GM12878 (cell line): ENCODE results near the gene CDH18. TPM values are rescaled to one million over a fixed set of nuclear protein-coding genes. Genes with fewer than 3 reads are reported as not detected.

Experiments used
- ATAC-seq: fragments of 200-7000 bp; cut with Tn5 transposase; 3 replicates; pipeline ENCODE4 v1.9.1; 2020; ENCODE audit warnings: mild to moderate bottlenecking, moderate library complexity
- BruUV-seq: library from RNA; stranded (reverse); fragments of 400-500 nt; replicated peaks from 2 replicates; lab custom pipeline; 2021; lab: Mats Ljungman, UMichigan
- CTCF ChIA-PET: fragments of 300-600 bp; sonication (Branson Sonifier 250); formaldehyde crosslinking; extraction: SDS; loops from one replicate; lab custom pipeline; 2021; ENCODE audit warnings: inconsistent platforms; lab: Yijun Ruan, JAX
- POLR2A ChIA-PET: fragments of 350-600 bp; formaldehyde crosslinking; extraction: SDS; loops from one replicate; lab custom pipeline; 2021; ENCODE audit warnings: inconsistent platforms; lab: Charles Lee
- RAD21 ChIA-PET: fragments of 300-600 bp; sonication (Branson Sonifier 250); formaldehyde crosslinking; loops from one replicate; lab custom pipeline; 2023; ENCODE audit warnings: antibody characterized with exemption; ENCODE audit not compliant: unreplicated experiment; lab: Charles Lee
- SMC1A ChIA-PET: fragments of 300-600 bp; sonication (Branson Sonifier 250); formaldehyde crosslinking; loops from one replicate; lab custom pipeline; 2023; ENCODE audit not compliant: unreplicated experiment, uncharacterized antibody; lab: Charles Lee
- DNase-seq: peaks from one replicate; pipeline ENCODE4 v3.0.0-alpha.2; 2011; ENCODE audit warnings: low read depth, low spot score
- FAIRE-seq: peaks from 3 replicates; lab custom pipeline; 2011; peaks lifted over from hg19 to GRCh38; lab: Jason Lieb, UNC
- H2AFZ ChIP-seq: 2 replicates; pipeline ENCODE4 v1.6.0; 2011; ENCODE audit warnings: low read depth, low read length, control low read depth; ENCODE audit not compliant: control insufficient read depth
- H3K27ac ChIP-seq: 2 replicates; pipeline ENCODE4 v1.5.1; 2011; ENCODE audit warnings: control low read depth; ENCODE audit not compliant: control insufficient read depth, insufficient read depth
- H3K27me3 ChIP-seq, 2 experiments: replicated peaks in 1 of 2; 2 replicates each; pipeline versions ENCODE4 v1.6.0 to v1.6.1; 2011; ENCODE audit warnings: low read length in 1 of 2; ENCODE audit not compliant: control insufficient read depth in 2 of 2, insufficient read depth in 2 of 2
- H3K36me3 ChIP-seq, 2 experiments: 2 replicates each; pipeline ENCODE4 v1.5.1; 2011; ENCODE audit warnings: low read length in 1 of 2; ENCODE audit not compliant: control insufficient read depth in 2 of 2, insufficient read depth in 2 of 2
- H3K4me1 ChIP-seq: 2 replicates; pipeline ENCODE4 v1.6.1; 2011; ENCODE audit warnings: mild to moderate bottlenecking, low read length, moderate library complexity, mixed read lengths; ENCODE audit not compliant: control insufficient read depth, insufficient read depth
- H3K4me2 ChIP-seq: 2 replicates; pipeline ENCODE4 v1.6.0; 2011; ENCODE audit warnings: control low read depth; ENCODE audit not compliant: control insufficient read depth, insufficient read depth
- H3K4me3 ChIP-seq: fragments of 200-600 bp; sonication (generic); 2 replicates; pipeline ENCODE4 v1.5.1; 2016
- H3K79me2 ChIP-seq: 2 replicates; pipeline ENCODE4 v1.6.0; 2011; ENCODE audit warnings: low read length; ENCODE audit not compliant: control insufficient read depth, insufficient read depth
- H3K9ac ChIP-seq: 2 replicates; pipeline ENCODE4 v1.8.0; 2011; ENCODE audit warnings: low read length, control low read depth, mixed read lengths; ENCODE audit not compliant: control insufficient read depth, insufficient read depth
- H3K9me3 ChIP-seq: replicated peaks from 3 replicates; pipeline ENCODE4 v1.5.1; 2011; ENCODE audit warnings: mild to moderate bottlenecking, low read length; ENCODE audit not compliant: control insufficient read depth, insufficient read depth
- H4K20me1 ChIP-seq: 2 replicates; pipeline ENCODE4 v1.6.0; 2011; ENCODE audit not compliant: control insufficient read depth, insufficient read depth
- CREB1 ChIP-seq: IDR thresholded peaks from 2 replicates; pipeline ENCODE4 v1.6.1; 2012; ENCODE audit warnings: low read depth, mild to moderate bottlenecking, inconsistent platforms
- CREM ChIP-seq: IDR thresholded peaks from 2 replicates; pipeline ENCODE4 v1.6.1; 2014; ENCODE audit warnings: antibody characterized with exemption, low read depth
- EZH2 ChIP-seq: IDR thresholded peaks from 2 replicates; pipeline ENCODE4 v1.6.1; 2012; ENCODE audit warnings: low read depth, mild to moderate bottlenecking, control low read depth, inconsistent platforms, low read length, borderline replicate concordance; ENCODE audit not compliant: control insufficient read depth
- NFYB ChIP-seq: IDR thresholded peaks from 2 replicates; pipeline ENCODE4 v1.6.1; 2011; ENCODE audit warnings: low read depth, mild to moderate bottlenecking, low read length, improper control_type of control experiment, moderate library complexity; ENCODE audit not compliant: insufficient read depth
- RB1 ChIP-seq: fragments of 450-650 bp; formaldehyde crosslinking; IDR thresholded peaks from 2 replicates; pipeline ENCODE4 v1.6.1; 2017; ENCODE audit warnings: mild to moderate bottlenecking, borderline replicate concordance
- SIX5 ChIP-seq: IDR thresholded peaks from 2 replicates; pipeline ENCODE4 v1.6.1; 2011; ENCODE audit warnings: mild to moderate bottlenecking, low read depth, low read length, moderate library complexity; ENCODE audit not compliant: severe bottlenecking
- ZNF274 ChIP-seq: IDR thresholded peaks from one replicate; pipeline ENCODE4 v1.8.0; 2011; ENCODE audit not compliant: insufficient read length, insufficient read depth
- ZNF622 ChIP-seq: fragments of 450-650 bp; IDR thresholded peaks from 2 replicates; pipeline ENCODE4 v1.6.1; 2017; ENCODE audit warnings: mild to moderate bottlenecking, inconsistent platforms
- WGBS: methylation state at CpG from one replicate; pipeline ENCODE4 v1.1.6; 2016; ENCODE audit warnings: low lambda C conversion rate; ENCODE audit not compliant: insufficient replicate concordance, insufficient coverage; ENCODE audit errors: missing lambda C conversion rate; 5-methylcytosine and 5-hydroxymethylcytosine counted together
- in situ Hi-C: fragments of 300-500 bp; cut with MboI; formaldehyde crosslinking; loops from 9 replicates; pipeline ENCODE4 v1.14.3; 2018; ENCODE audit warnings: mixed read lengths
- intact Hi-C: fragments of 100-400 bp; cut with micrococcal nuclease; formaldehyde crosslinking; loops from one replicate; pipeline ENCODE4 v1.14.2; 2022; ENCODE audit not compliant: unreplicated experiment
- polyA plus RNA-seq, 11 experiments: library from polyadenylated mRNA; depleted of rRNA in 4 of 11; unstranded in 6 of 11; stranded (reverse) in 5 of 11; fragments of >200 nt; fragmentation: Nextera tagmentation in 4 of 11; fragmentation: Illumina TruSeq in 1 of 11; extraction: Ambion mirVana in 4 of 11; extraction: Trizol in 1 of 11; gene quantifications; 1 replicate in 1 of 11; 2 replicates in 10 of 11; pipeline versions ENCODE4 v1.2.1 to v1.2.3, GENCODE V29; 2011 to 2016; ENCODE audit warnings: inconsistent platforms in 2 of 11, missing spikeins in 2 of 11, low read depth in 1 of 11
- total RNA-seq, 4 experiments: library from RNA; depleted of rRNA in 3 of 4; stranded (reverse); fragments of >200 nt in 3 of 4; fragmentation: Illumina TruSeq in 1 of 4; extraction: Trizol in 1 of 4; gene quantifications; 2 replicates each; pipeline versions ENCODE4 v1.2.1 to v1.2.3, GENCODE V29; 2013 to 2021
- TF ChIP-seq, protein P1 (sequence below): fragments of 150-350 bp; IDR thresholded peaks from 2 replicates; pipeline ENCODE4 v1.6.1; 2014; ENCODE audit warnings: mild to moderate bottlenecking, low read depth, low read length
- TF ChIP-seq, protein P2 (sequence below): IDR thresholded peaks from 2 replicates; pipeline ENCODE4 v1.6.1; 2012; ENCODE audit warnings: low read length, inconsistent platforms

The CDH18 gene
- total and polyA plus RNA-seq, 10 of the 15 experiments (the other 5 are each of a cell fraction or from before 2014, with no cell fraction given): 0.41 TPM; not detected in 9

DNA sequence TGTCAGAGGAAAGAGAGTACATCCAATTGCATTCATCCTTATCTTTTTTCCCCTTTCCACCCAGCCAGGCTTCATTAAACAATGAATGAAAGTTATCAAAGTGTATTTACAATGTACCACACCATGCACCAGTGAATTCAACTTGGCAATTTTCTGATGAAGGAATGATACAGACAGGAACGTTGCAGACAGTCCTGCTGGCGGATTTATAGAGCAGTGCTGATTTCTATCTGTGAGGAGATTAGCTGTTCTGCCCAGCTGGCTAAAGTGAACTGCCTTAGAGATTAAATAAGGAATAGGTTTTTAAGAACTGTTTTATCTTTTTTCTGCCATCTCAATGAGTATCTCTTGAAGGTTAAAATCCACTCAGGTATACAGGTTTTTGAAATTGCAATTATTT is 403.9 kb downstream of the CDH18 start:
- H3K36me3 ChIP-seq: no peaks in the 10 kb centered on the region
- ATAC-seq: no peak
- POLR2A ChIA-PET: no interaction called here
- H3K9ac ChIP-seq: no peak overlapping the region
- no peaks in the 10 kb centered on the region for H3K9me3 ChIP-seq
- no peak overlapping the region for H2AFZ ChIP-seq
- no peaks in the 10 kb centered on the region for H3K4me1 ChIP-seq
- CTCF ChIA-PET: no interaction called here
- no TSS peak for BruUV-seq
- FAIRE-seq: no peak
- no peak overlapping the region for H3K4me2 ChIP-seq
- TF ChIP-seq, protein P1, sequence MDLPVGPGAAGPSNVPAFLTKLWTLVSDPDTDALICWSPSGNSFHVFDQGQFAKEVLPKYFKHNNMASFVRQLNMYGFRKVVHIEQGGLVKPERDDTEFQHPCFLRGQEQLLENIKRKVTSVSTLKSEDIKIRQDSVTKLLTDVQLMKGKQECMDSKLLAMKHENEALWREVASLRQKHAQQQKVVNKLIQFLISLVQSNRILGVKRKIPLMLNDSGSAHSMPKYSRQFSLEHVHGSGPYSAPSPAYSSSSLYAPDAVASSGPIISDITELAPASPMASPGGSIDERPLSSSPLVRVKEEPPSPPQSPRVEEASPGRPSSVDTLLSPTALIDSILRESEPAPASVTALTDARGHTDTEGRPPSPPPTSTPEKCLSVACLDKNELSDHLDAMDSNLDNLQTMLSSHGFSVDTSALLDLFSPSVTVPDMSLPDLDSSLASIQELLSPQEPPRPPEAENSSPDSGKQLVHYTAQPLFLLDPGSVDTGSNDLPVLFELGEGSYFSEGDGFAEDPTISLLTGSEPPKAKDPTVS: no peak
- TF ChIP-seq EZH2 (no peak), SIX5 (no peak), CREM (no peak), ZNF622 (no peak), CREB1 (no peak), RB1 (no peak), NFYB (no peak), ZNF274 (no peak)
- TF ChIP-seq, protein P2, sequence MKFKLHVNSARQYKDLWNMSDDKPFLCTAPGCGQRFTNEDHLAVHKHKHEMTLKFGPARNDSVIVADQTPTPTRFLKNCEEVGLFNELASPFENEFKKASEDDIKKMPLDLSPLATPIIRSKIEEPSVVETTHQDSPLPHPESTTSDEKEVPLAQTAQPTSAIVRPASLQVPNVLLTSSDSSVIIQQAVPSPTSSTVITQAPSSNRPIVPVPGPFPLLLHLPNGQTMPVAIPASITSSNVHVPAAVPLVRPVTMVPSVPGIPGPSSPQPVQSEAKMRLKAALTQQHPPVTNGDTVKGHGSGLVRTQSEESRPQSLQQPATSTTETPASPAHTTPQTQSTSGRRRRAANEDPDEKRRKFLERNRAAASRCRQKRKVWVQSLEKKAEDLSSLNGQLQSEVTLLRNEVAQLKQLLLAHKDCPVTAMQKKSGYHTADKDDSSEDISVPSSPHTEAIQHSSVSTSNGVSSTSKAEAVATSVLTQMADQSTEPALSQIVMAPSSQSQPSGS: no peak
- no peak for DNase-seq
- RAD21 ChIA-PET: no interaction called here
- WGBS: 0% methylated on average over 2 of the region's 2 CpGs
- no peak overlapping the region for H3K4me3 ChIP-seq
- in situ Hi-C loops: no loop called here
- no peaks in the 10 kb centered on the region for H4K20me1 ChIP-seq
- no peaks in the 10 kb centered on the region for H3K27me3 ChIP-seq
- intact Hi-C loops: no loop called here
- no peaks in the 10 kb centered on the region for H3K79me2 ChIP-seq
- SMC1A ChIA-PET: no interaction called here
- no peak overlapping the region for H3K27ac ChIP-seq
